ENCODE results near the gene SH3BGRL3.
A peak's percentile ranks its signal among the peaks of the same experiment; 100 is the strongest.
"Not testable (repeated sequence)": the region's sequence is repeated elsewhere in the genome, so short reads cannot be mapped to it uniquely, and the experiment has no call there.

Gene SH3BGRL3

DNA sequence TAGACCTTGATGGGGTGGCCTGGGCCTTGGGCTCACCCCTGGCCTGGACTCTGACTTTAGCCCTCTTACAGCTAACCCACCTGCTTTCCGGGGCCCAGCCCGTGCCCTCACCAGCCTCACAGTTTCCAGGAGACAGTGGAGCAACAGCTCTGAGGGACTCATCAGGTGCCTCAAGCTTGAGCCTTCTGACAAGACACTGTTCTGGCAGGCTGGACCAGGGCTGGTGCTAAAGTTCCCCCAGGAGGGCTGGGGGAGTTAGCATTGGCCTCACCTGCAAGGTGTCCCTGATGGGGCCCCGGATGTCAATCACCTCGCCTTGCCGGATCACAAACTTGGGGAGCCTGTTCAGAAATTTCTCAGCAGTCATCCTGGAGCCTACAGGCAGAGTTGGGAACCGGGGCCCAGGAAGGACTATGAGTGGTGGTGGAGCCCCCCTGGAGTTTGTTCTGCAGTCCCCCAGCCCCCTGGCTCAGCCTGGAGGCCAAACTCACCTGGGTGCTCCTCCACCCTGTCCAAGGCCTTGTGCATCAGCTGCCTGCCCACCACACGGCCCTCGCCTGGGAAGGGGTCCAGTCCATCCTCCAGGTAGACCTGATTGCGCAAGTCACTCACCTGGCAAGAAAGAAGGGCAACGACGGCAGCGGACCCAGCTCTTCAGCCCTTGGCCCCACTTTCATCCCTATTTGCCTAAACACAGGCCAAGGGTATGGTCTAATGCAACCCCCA is 4.1 kb downstream of the SH3BGRL3 start:
- peak overlapping the region; percentile 96 to 98 for H3K27ac Mint-ChIP-seq
- no peak for DNase-seq
- H3K4me1 Mint-ChIP-seq: peaks cover 93% of the 10 kb centered on the region
- no peaks in the 10 kb centered on the region for H3K27me3 Mint-ChIP-seq
- H3K9me3 Mint-ChIP-seq: no peaks in the 10 kb centered on the region
- no peak for ATAC-seq
- H3K4me3 Mint-ChIP-seq: peak overlapping the region; percentile 71 to 75

- Mint-ChIP-seq H3K4me3 (peak overlapping the region; percentile 71 to 75), H3K27ac (peak overlapping the region; percentile 96 to 98), H3K27me3 (no peaks in the 10 kb centered on the region), H3K9me3 (no peaks in the 10 kb centered on the region), H3K4me1 (peaks cover 94% of the 10 kb centered on the region)
- ATAC-seq: peak; percentile 79
- DNase-seq: peak; percentile 92 to 96
These were observed 4.9 kb downstream of the SH3BGRL3 start for GRCh38 chr1:26284597-26285347.

DNA sequence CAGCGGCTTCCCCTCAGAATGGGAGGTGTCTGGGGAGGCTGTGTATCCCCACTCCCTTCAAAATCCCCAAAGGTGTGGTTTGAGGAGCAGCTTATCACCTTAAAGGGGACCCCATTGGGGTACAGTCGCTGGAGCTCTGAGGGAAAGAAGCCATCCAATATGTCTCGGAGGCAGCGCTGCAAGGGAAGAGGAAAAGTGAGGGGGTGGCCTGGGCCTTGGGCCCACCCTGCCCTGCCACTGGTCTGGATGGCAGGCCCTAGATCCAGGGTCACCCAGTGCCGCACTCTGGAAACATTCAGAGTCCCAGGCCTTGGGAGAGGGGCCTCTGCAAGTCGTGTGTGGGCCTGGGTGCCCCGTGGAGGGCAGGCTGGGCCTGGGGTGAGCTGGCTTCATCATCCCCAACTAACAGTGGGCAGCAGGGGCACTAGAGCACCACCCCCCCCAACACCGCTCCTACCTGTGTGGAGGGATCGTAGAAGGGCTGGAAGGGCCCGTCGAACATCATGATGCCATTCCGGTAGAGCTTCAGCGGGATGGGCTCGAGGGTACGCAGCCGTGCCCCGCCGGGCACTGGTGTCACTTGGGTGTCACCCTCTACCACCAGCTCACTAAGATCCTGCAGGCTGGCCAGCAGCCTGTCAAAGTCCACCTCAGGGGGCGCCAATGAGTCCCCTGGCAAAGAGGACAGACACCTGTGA is 5.6 kb downstream of the SH3BGRL3 start:
- peak; percentile 58 to 68 for DNase-seq

GRCh38 chr1:26286064-26286416 is 6.2 kb downstream of the SH3BGRL3 start:
- Mint-ChIP-seq H3K27me3 (no peaks in the 10 kb centered on the region), H3K4me3 (no peak overlapping the region), H3K4me1 (peaks cover 100% of the 10 kb centered on the region), H3K27ac (no peak overlapping the region), H3K9me3 (no peaks in the 10 kb centered on the region)
- no peak for ATAC-seq
- no peak for DNase-seq

More for the DNA sequence above, 5.6 kb downstream of the SH3BGRL3 start:
- Mint-ChIP-seq H3K4me3 (peak overlapping the region; percentile 71 to 75), H3K27me3 (no peaks in the 10 kb centered on the region), H3K9me3 (no peaks in the 10 kb centered on the region), H3K27ac (peak overlapping the region; percentile 90 to 98), H3K4me1 (peaks cover 100% of the 10 kb centered on the region)
- ATAC-seq: no peak

- ATAC-seq (peak; percentile 68), DNase-seq (peak; percentile 69 to 86)
- peak overlapping the region; percentile 78 to 80 for H3K4me3 Mint-ChIP-seq
- peaks cover 100% of the 10 kb centered on the region for H3K4me1 Mint-ChIP-seq
- peak overlapping the region; percentile 94 to 99 for H3K27ac Mint-ChIP-seq
- H3K27me3 Mint-ChIP-seq: no peaks in the 10 kb centered on the region
- no peaks in the 10 kb centered on the region for H3K9me3 Mint-ChIP-seq
These were observed 7.3 kb downstream of the SH3BGRL3 start for GRCh38 chr1:26287033-26287711.

- Mint-ChIP-seq H3K27me3 (no peaks in the 10 kb centered on the region), H3K27ac (peak overlapping the region; percentile 94 to 99), H3K4me3 (peak overlapping the region; percentile 78 to 80), H3K9me3 (no peaks in the 10 kb centered on the region), H3K4me1 (peaks cover 97% of the 10 kb centered on the region)
- ATAC-seq (no peak), DNase-seq (no peak)
These were observed 7.9 kb downstream of the SH3BGRL3 start for GRCh38 chr1:26287811-26288210.

- Mint-ChIP-seq H3K27me3 (no peaks in the 10 kb centered on the region), H3K9me3 (no peaks in the 10 kb centered on the region), H3K27ac (peak overlapping the region; percentile 94 to 99), H3K4me1 (peaks cover 91% of the 10 kb centered on the region), H3K4me3 (peak overlapping the region; percentile 78 to 80)
- DNase-seq (peak; percentile 50 to 70), ATAC-seq (peak; percentile 31)
These were observed 8.5 kb downstream of the SH3BGRL3 start for GRCh38 chr1:26288311-26288941.

GRCh38 chr1:26289158-26290059 is 9.5 kb downstream of the SH3BGRL3 start:
- Mint-ChIP-seq H3K27ac (peak overlapping the region; percentile 94 to 99), H3K4me3 (peak overlapping the region; percentile 71 to 80), H3K4me1 (peaks cover 81% of the 10 kb centered on the region), H3K9me3 (no peaks in the 10 kb centered on the region), H3K27me3 (no peaks in the 10 kb centered on the region)
- DNase-seq (peak in 1 of 2 donors; percentile 68), ATAC-seq (peak; percentile 31)

- Mint-ChIP-seq H3K4me3 (peak overlapping the region; percentile 71 to 80), H3K9me3 (no peaks in the 10 kb centered on the region), H3K4me1 (peaks cover 72% of the 10 kb centered on the region), H3K27ac (peak overlapping the region; percentile 94 to 99), H3K27me3 (no peaks in the 10 kb centered on the region)
- peak; percentile 1 for ATAC-seq
- DNase-seq: no peak
These were observed 10.4 kb downstream of the SH3BGRL3 start for GRCh38 chr1:26290122-26290881.

DNA sequence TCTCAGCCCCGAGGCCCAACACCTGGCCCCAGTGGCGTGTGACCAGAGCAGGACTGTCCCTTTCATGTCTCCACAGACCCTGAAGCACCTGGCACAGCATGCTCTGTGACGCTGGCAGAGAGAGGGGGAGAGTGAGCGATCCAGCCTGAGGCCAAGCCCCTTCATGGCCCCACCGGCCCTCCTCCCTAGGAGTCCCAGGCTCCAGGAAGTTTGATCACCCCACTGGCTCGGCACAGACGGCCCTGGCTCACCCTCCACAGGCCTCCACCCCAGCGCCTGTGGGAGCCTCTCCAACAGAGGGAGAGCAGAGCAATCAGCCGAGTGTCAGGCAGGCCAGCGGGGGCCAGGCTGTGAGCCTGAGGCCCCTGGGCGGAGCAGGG is 11.0 kb downstream of the SH3BGRL3 start:
- H3K9me3 Mint-ChIP-seq: no peaks in the 10 kb centered on the region
- no peak for ATAC-seq
- no peaks in the 10 kb centered on the region for H3K27me3 Mint-ChIP-seq
- DNase-seq: no peak
- H3K27ac Mint-ChIP-seq: peak overlapping the region; percentile 94 to 99
- H3K4me3 Mint-ChIP-seq: peak overlapping the region; percentile 71 to 80
- H3K4me1 Mint-ChIP-seq: peaks cover 66% of the 10 kb centered on the region

DNA sequence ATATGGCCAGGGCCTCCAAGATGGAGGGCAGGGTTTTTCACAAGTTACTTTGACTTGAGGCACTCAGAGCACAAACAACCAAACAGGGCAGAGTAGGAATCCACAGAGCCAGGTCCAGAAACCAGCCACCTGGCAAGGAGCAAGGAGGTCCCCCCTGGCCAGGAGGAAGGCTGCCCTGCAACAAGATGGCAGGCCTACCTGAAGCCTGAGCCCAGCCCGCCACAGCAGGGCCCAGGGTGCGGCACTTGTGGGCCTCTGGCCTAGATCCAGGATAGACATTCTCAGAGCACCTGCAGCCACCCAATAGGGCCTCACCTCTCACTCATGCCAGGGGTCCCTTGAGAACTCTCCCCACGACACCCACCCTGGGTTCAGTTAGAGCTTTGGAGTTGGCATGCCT is 11.5 kb downstream of the SH3BGRL3 start:
- Mint-ChIP-seq H3K9me3 (no peaks in the 10 kb centered on the region), H3K4me1 (peaks cover 66% of the 10 kb centered on the region), H3K4me3 (no peak overlapping the region), H3K27me3 (no peaks in the 10 kb centered on the region), H3K27ac (peak overlapping the region in 1 of 2 donors; percentile 94)
- no peak for DNase-seq
- no peak for ATAC-seq

GRCh38 chr1:26291939-26292338 is 12.1 kb downstream of the SH3BGRL3 start:
- Mint-ChIP-seq H3K4me1 (peaks cover 62% of the 10 kb centered on the region), H3K27ac (peak overlapping the region; percentile 20 to 94), H3K27me3 (no peaks in the 10 kb centered on the region), H3K4me3 (no peak overlapping the region), H3K9me3 (no peaks in the 10 kb centered on the region)
- DNase-seq: no peak
- ATAC-seq: no peak

DNA sequence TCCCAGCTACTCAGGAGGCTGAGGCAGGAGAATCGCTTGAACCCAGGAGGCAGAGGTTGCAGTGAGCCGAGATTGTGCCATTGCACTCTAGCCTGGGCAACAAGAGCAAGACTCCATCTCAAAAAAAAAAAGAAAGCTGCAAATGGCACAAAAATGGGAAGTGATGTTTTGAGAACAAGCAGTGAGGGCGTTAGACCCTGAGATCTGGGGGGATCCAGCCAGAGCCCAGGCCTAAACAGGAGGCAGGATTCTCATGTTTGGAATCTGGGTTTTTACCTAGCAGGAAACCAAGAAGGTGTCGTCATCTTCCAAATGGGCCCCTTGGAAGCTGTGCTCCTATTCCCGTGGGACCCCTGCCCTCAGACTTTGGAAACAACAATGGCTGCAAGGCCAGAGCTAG is 12.8 kb downstream of the SH3BGRL3 start:
- not testable (repeated sequence) for H3K4me3 Mint-ChIP-seq, DNase-seq, H3K9me3 Mint-ChIP-seq, H3K27ac Mint-ChIP-seq, H3K27me3 Mint-ChIP-seq, ATAC-seq
- peaks cover 54% of the 10 kb centered on the region for H3K4me1 Mint-ChIP-seq
